GM19043 (cell line): ENCODE data around the gene ZBTB38.

Experiments used
- ATAC-seq: cut with Tn5 transposase; IDR thresholded peaks from one replicate; pipeline ENCODE4 v1.9.1; 2021; ENCODE audit warnings: low read depth; ENCODE audit not compliant: unreplicated experiment

Gene ZBTB38

GRCh38 chr3:141385406-141386125 lies 17.3 kb downstream of the ZBTB38 start:
- no peak for ATAC-seq

DNA sequence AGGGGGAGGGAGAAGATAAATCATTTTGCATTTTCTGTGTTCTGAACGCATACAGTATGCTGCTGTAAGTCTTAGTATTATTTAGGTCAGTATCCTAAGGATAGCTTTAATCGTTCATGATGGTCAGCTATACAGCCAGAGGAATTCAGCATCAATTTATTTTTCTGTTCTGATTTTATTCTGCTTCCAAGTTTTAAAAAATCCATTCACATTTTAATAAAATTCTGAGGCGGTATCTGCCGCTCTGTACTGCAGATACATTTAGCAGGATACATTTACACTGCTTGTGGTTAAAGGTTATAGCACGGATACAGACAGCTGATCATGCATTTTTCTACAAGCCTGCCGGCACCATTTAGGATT lies 17.8 kb downstream of the ZBTB38 start:
- no peak for ATAC-seq

GRCh38 chr3:141386611-141387111 lies 18.4 kb downstream of the ZBTB38 start:
- ATAC-seq: no peak

GRCh38 chr3:141387516-141387915 lies 19.2 kb downstream of the ZBTB38 start:
- ATAC-seq: no peak

GRCh38 chr3:141388395-141388794 lies 20.1 kb downstream of the ZBTB38 start:
- no peak for ATAC-seq

GRCh38 chr3:141388823-141389621 lies 20.7 kb downstream of the ZBTB38 start:
- ATAC-seq: peak; percentile 52

DNA sequence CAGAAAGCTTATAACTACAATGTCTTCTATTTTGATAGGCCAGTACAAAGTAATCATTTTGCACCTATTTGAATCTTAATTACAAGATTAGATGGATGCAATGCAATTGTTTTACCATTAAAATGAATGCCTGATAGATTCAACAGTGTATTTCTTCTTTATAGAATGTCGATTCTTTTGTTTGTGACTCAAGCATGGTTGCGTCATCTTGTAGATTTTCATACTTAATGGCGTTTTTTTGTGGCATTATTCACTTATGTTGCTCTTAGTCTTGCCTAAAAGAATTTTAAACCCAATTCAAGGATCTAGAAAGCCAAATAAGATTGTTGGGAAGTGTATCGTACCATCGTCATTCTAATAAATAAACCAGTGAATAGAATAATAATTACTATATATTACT lies 21.4 kb downstream of the ZBTB38 start:
- no peak for ATAC-seq

- no peak for ATAC-seq
Observed at GRCh38 chr3:141390747-141391146, 22.4 kb downstream of the ZBTB38 start.

DNA sequence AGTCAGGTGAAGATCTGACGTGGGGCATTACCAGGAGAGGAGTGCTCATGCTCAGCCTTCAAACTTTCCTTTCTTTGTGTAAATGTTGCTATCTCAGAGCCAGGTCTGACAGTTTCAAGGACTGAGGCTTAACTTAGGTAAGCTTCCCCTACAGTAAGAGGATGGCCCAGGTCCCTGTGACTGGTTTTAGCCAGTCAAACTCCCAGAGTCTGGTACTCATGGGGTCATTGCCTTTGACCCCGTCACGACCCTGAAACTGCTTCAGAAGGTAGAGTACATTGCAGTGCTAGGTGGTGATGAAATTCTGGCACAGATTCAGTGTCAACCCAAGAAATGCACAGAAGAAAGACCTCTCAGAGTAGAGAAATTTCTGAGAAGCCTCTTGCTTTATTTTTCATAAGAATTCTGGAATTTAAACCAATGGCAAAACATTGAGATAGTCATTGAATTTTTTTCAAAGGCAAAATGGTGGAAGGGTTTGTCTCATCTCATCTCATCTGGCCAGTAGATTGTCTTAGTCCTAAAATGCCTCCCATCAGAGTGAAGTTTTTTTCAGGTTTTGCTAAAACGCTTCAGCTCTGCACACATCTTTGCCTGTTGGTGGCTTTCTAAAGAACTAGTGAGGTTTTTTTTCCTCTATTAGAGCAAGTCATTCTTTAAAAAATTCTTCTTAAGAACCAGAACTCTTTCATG lies 23.1 kb downstream of the ZBTB38 start:
- no peak for ATAC-seq

DNA sequence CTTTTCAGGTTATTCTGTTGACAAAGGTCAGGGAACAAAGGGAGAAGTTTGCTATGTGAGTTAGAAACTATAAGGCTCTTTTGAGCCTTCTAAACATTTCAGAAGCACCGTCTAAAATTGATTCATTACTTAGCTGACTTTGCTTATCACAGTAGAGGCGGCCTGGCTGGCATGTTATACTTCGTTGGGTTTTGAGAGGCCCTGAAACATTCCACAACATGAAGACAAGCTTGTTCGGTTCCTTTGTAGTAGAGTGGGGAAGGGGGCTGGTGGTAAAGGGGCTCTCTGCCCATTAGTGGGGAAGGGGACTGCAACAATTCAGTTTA lies 23.6 kb downstream of the ZBTB38 start:
- no peak for ATAC-seq

DNA sequence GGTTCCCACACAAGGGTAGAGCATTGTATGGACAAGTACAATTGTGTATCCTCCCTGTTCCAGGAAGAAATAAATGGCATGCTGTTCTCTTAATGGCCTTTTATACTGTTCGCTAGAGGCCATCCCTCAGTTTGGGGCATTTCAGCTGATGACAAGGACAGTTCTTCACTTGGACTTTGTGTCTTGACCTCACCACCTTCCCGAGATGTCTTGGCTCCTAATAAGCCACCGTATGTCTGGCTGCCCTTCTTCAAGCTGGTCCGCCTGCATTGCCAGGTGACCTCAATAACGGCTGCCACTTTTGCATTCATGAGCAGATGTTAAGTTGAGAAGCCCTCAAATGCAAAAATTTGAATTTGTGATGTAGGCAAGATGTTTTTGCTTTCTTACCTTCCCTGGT lies 24.1 kb downstream of the ZBTB38 start:
- no peak for ATAC-seq

DNA sequence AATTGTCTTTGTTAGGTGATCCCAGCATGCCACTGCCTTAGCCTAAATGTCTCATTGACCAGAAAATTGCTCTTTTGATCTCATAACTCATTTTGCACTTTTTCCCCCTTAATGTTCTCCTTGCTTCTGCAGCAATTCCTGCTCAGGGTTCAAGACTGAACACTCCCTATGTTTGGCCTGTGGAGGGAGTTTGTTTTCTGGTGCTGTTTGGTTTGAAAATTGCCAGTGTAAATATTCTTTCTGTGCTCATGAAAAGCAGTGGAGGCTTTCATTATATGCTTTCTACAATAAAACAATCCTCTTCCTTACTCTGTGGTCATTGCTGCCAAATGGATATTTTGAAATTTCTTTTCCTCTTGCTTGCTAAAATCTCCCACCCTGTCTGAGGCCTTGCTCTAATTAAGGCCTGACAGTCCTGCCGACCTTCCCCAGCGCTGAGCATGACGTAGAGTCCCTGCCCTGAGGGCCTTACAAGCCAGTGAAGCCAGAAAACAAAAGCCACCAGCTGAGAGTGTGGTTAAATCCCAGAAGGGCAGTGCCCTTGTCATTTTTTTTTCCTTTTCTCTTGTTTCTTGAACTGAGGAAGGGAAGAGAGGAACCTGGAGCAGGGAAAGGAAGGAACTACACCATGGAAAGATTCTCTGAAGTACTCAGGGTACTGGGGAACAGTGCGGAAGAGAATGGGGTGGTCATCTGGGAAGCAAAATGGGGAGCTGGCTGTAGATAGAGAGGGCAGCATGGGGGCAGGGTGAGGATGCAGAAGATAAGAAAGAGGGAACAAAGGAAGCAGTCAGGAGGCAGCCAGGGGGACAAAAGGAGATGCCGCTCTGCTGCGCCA lies 24.8 kb downstream of the ZBTB38 start:
- ATAC-seq: no peak

DNA sequence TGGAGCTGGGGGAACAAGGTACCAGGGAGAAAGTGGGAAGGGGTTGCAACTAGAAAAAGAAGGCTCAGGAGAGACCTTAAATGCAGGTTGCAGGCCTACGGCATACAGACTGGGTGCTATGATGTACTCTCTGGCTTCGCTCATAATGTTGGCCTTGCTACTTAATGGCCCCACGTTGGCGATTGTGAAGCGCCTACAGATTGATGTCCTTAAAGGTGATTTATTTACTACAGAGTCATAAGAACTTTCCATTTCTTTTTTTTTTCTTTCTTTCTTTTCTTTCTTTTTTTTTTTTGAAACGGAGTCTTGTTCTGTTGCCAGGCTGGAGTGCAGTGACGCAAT lies 25.4 kb downstream of the ZBTB38 start:
- no peak for ATAC-seq

GRCh38 chr3:141394560-141394959 lies 26.3 kb downstream of the ZBTB38 start:
- ATAC-seq: no peak

- ATAC-seq: no peak
Observed at GRCh38 chr3:141395005-141395589, 26.8 kb downstream of the ZBTB38 start.

- ATAC-seq: no peak
Observed at GRCh38 chr3:141397996-141398395, 29.7 kb downstream of the ZBTB38 start.

DNA sequence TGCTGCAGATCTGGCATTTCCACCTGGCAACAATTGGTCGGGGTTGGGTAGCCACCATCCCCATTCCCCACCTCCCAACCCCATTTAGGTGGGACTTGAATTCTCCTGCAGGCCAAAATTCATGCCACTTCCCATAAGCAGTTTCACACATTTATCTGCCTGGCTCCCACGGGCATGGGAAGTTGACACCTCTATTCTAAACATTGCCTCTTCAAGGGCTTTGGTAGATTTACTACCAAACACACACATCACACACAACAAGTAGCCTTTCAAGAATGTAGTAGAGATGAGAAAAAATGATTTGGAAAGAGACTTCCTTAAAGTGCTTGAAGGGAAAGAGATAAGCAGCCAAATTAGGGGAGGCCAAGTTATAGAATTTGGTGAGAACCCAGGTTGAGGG lies 30.9 kb downstream of the ZBTB38 start:
- ATAC-seq: no peak

DNA sequence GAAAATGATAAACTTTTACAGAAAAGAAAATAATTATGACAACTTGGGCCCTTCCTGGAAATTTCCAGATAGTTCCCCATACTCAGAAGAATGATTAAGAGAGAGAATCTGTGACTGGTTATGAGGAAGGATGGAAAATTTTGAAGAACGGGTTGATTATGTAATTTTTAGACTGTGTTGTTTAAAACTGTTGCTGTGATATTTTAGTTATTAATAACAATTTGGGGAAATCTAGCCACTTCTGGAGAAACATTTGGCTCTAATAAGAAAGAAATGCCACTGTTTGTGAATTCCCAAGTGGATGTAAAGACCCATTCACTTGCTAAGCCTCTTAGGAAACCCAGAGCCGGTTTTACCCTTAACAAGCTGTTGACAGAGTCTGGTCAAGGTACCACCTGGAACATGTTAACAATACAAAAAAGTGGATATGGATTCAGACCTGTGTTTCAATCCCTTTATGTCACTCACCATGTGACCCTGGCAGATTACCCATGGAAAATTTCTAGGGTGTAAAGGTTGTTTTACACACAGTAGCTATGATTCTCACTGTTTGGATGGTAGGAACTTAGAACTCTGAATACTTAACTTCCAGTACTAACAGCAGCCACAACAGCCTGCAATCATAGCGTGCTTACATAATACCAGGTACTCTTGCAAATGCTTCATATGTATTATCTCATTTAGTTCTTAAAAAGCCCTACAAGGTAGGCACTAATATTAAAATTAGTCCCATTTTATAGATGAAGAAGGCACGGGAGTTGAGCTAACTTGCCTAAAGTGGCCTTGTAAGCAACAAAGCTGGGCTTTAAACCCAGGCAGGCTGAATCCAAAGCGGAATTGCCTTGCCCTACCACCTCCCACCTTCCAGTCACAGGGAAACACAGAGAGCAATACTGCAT lies 32.0 kb downstream of the ZBTB38 start:
- ATAC-seq: no peak

- ATAC-seq: no peak
Observed at GRCh38 chr3:141401095-141401494, 32.8 kb downstream of the ZBTB38 start.
